Measurements from ENCODE around the gene AP3S2.
"Not testable (repeated sequence)": the region's sequence is repeated elsewhere in the genome, so short reads cannot be mapped to it uniquely, and the experiment has no call there.

AP3S2 gene

GRCh38 chr15:89893696-89894447 lies at the start of gene AP3S2:
Gene AP3S2, minus strand, starts transcription at chr15:89893994. Its CDS starts 45 bp downstream, at chr15:89893949.
- peak; percentile 88 for DNase-seq (ENCODE audit: low read depth in 1 of 2, low spot score in 1 of 2)

GRCh38 chr15:89939910-89940309 lies 46.1 kb upstream of the AP3S2 start:
- DNase-seq (ENCODE audit: low read depth in 1 of 2, low spot score in 1 of 2): no peak

- not testable (repeated sequence) for DNase-seq (ENCODE audit: low read depth in 1 of 2, low spot score in 1 of 2)
Measured at GRCh38 chr15:89939377-89939776, 45.6 kb upstream of the AP3S2 start.

DNA sequence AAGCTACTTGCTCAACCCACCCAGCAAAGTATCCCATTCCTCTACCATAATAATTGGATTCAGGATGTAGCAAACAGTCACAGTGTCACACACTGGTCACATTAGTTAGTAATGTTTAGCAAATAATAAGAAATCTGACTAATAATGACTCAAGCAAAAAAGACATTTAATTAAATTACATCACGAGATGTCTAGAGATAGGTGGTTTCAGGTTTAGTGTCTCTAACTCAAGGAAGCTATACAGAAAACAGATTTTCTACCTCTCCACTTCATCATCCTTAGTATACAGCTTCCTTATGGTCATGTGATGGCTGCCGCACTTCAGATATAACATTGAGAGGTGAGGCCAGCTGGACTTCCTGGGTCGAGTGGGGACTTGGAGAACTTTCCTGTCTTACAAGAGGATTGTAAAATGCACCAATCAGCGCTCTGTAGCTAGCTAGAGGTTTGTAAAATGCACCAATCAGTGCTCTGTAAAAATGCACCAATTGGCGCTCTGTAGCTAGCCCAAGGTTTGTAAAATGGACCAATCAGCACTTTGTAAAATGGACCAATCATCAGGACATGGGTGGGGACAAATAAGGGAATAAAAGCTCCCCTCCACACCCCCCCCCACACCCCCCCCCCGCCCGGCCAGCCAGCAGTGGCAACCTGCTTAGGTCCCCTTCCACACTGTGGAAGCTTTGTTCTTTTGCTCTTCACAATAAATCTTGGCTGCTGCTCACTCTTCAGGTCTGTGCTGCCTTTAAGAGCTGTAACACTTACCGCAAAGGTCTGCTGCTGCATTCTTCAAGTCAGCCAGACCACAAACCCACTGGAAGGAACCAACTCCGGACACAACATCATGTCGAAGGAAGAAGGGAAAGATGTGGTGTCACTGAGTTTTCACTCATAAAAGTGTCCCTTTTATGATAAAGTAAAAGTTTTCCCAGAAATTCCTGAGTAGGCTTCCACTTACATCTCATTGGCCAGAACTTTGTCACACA lies 43.9 kb upstream of the AP3S2 start:
- DNase-seq (ENCODE audit: low read depth in 1 of 2, low spot score in 1 of 2): no peak

- no peak for DNase-seq (ENCODE audit: low read depth in 1 of 2, low spot score in 1 of 2)
Measured at GRCh38 chr15:89936786-89937265, 43.0 kb upstream of the AP3S2 start.

- no peak for DNase-seq (ENCODE audit: low read depth in 1 of 2, low spot score in 1 of 2)
Measured at GRCh38 chr15:89936051-89936785, 42.4 kb upstream of the AP3S2 start.

GRCh38 chr15:89932880-89933279 lies 39.1 kb upstream of the AP3S2 start:
- no peak for DNase-seq (ENCODE audit: low read depth in 1 of 2, low spot score in 1 of 2)

GRCh38 chr15:89928421-89928820 lies 34.6 kb upstream of the AP3S2 start:
- no peak for DNase-seq (ENCODE audit: low read depth in 1 of 2, low spot score in 1 of 2)

DNA sequence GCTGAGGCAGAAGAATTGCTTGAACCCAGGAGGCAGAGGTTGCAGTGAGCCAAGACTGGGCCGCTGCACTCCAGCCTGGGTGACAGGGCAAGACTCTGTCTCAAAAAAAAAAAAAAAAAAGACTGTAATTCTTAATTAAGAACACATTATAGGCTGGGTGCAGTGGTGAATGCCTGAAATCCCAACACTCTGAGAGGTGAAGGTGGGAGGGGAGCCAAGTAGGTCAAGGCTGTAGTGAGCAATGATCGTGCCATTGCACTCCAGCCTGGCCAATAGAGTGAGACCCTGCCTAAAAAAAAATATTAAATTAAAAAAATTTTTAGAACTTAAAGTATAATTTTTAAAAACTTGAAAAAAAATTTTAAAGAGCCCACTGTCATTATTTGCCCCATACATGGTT lies 32.4 kb upstream of the AP3S2 start:
- no peak for DNase-seq (ENCODE audit: low read depth in 1 of 2, low spot score in 1 of 2)

GRCh38 chr15:89917442-89918101 lies 23.8 kb upstream of the AP3S2 start:
- no peak for DNase-seq (ENCODE audit: low read depth in 1 of 2, low spot score in 1 of 2)

- no peak for DNase-seq (ENCODE audit: low read depth in 1 of 2, low spot score in 1 of 2)
Measured at GRCh38 chr15:89916660-89917059, 22.9 kb upstream of the AP3S2 start.

- DNase-seq (ENCODE audit: low read depth in 1 of 2, low spot score in 1 of 2): no peak
Measured at GRCh38 chr15:89912674-89913396, 19.0 kb upstream of the AP3S2 start, which contains the start of gene ARPIN. Gene ARPIN, minus strand, starts transcription at chr15:89912952. Its CDS starts 117 bp downstream, at chr15:89912835.

DNA sequence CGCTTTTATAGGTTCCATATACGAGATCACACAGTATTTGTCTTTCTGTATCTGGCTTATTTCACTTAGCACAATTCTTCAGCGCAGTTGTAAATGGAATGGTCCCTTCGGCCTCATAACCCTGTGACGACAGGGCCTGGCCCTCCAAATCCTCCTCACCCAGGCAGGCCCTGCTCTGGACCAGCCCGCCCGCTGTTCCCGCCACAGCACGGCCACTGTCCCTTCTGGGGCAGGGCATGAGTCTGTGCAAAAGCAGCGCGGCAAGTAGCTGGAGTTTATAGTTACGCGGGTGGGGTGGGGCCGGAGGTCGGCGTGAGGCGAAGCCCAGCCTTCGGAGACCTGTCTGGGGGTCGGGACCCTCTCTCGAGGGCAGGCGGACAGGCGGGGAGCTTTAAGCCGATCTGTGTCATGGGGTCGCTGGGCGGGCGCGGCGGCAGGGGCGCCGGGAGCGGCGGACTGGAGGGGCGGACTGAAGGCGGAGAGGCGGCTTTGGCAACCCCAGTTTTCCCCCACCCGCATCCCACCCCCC lies 18.4 kb upstream of the AP3S2 start:
- DNase-seq (ENCODE audit: low read depth in 1 of 2, low spot score in 1 of 2): no peak

DNA sequence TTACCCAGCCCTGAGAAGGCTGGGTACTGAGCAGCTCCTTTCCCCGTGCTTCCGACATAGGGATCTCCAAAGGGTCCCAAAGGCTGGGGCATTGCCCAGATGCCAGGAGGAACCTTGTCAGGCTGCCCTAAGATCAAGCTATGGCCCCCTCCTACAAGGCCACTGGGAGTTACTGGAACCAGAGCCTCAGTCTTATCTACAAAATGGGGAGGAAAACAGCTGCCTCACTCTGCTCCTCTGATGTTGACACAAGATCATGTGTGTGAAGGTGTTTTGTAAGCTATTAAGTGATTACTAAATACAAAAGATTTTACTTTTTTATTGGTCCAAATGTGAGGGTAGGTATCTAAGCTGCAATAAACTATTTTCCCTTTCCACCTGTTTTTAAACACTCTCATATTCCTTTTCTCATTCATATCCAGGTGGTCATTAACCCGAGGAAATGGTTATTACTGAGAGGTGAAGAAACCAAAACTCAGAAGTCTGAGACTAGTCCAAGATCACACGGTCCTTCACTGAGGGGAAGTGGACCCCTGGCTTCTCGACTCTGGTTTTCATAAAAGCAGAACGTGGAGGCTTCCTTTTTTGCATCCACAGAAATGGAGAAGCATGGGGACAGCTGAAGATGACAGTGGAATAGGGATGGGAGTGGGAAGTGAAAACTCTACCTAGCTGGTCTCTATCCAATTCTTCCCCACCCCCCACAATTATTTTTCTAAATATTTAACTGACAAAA lies 17.3 kb upstream of the AP3S2 start:
- DNase-seq (ENCODE audit: low read depth in 1 of 2, low spot score in 1 of 2): no peak

GRCh38 chr15:89909611-89910010 lies 15.8 kb upstream of the AP3S2 start:
- DNase-seq (ENCODE audit: low read depth in 1 of 2, low spot score in 1 of 2): no peak

GRCh38 chr15:89908226-89908625 lies 14.4 kb upstream of the AP3S2 start:
- DNase-seq (ENCODE audit: low read depth in 1 of 2, low spot score in 1 of 2): no peak

GRCh38 chr15:89907289-89907688 lies 13.5 kb upstream of the AP3S2 start:
- DNase-seq (ENCODE audit: low read depth in 1 of 2, low spot score in 1 of 2): no peak

DNA sequence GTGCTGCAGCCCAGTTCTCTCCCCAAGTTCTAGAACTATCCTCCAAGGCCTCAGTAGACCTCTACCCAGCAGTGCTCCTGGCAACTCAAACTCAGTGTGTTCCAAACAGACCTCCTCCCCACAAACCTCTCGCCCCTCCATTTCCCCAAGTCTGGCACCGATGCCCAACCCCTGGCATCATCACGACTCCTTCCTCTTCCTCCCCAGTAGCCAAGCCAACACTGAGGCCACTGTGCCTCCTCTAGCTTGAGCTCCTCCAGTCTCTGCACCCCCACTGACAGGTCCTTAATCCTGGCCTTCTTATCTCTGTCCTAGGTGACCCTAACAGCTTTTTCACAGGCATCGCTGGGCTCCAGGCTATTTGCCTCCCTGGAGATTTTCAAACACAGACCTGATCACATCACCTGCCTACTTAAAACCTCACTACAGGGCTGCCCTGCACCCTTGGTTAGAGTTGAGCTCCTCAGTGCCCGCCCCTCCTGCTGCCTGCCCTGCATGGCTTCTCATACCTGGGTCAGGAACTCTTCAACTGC lies 12.1 kb upstream of the AP3S2 start:
- no peak for DNase-seq (ENCODE audit: low read depth in 1 of 2, low spot score in 1 of 2)

DNA sequence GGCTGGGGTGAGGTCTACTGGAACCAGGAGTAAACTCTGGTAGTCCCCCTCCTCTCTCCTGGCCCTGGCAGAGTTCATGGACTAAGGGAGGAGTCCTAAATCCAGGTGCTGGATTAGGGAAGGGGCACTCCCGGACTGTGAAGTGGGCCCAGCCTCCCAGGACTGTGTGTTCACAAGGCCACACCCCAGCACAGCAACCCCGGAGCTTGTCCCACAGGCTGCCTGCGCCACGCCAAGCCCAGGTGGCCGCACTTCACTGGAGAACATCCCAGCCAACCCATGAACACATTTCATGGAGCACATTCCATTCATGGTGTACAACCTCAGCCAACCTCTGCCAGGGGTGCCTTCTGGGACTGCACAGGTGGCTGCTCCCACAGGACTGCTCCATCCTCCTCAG lies 10.7 kb upstream of the AP3S2 start:
- no peak for DNase-seq (ENCODE audit: low read depth in 1 of 2, low spot score in 1 of 2)

All from activated CD4-positive, alpha-beta T cell treated with anti-CD3 and anti-CD28 coated beads, Interleukin-2, amount 50 U/mL, for 24 hours (primary cell).